Loucy (cell line): Measurements from ENCODE around the gene MSANTD1.

Source experiments
- EZH2phosphoT487 ChIP-seq: fragments of 200-600 bp; IDR thresholded peaks from 2 replicates; pipeline ENCODE4 v1.6.1; 2018; ENCODE audit warnings: antibody characterized with exemption, mild to moderate bottlenecking, moderate library complexity, borderline replicate concordance
- TF ChIP-seq, protein P1 (sequence below): fragments of 200-600 bp; sonication (generic); conservative IDR thresholded peaks from 2 replicates; pipeline ENCODE4 v1.5.1; 2014; ENCODE audit warnings: mild to moderate bottlenecking, antibody characterized with exemption, low read length

DNA sequence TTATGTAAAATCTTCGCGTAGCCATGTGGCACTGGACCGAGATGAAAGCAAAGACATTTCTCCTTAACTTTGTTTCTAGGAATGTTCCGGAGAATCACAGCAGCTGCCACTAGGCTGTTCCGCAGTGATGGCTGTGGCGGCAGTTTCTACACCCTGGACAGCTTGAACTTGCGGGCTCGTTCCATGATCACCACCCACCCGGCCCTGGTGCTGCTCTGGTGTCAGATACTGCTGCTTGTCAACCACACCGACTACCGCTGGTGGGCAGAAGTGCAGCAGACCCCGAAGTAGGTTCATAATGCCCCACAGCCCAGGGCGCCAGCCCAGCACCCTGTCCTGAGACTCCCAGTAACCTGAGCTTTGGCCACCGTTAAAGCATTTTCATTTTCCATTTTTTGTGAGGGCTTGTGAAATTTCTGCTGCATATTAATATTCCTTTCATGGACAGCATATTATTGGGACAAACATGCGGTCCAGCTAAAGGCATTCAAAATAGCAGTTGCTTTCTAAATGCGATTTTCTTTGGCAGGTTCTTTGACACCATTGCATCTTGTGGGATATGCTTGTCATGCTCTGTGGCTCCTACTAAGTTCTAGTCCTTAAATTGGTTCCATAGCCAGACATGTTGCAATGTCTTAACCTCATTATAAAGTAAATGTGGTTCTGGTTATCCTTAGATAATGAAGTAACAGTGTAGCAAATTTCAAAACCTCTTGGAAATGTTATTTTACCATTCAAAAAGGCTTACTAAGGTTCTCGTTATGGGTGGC lies 49.1 kb upstream of the MSANTD1 start:
- TF ChIP-seq, protein P1, sequence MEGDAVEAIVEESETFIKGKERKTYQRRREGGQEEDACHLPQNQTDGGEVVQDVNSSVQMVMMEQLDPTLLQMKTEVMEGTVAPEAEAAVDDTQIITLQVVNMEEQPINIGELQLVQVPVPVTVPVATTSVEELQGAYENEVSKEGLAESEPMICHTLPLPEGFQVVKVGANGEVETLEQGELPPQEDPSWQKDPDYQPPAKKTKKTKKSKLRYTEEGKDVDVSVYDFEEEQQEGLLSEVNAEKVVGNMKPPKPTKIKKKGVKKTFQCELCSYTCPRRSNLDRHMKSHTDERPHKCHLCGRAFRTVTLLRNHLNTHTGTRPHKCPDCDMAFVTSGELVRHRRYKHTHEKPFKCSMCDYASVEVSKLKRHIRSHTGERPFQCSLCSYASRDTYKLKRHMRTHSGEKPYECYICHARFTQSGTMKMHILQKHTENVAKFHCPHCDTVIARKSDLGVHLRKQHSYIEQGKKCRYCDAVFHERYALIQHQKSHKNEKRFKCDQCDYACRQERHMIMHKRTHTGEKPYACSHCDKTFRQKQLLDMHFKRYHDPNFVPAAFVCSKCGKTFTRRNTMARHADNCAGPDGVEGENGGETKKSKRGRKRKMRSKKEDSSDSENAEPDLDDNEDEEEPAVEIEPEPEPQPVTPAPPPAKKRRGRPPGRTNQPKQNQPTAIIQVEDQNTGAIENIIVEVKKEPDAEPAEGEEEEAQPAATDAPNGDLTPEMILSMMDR, result no peak
- no peak for TF ChIP-seq EZH2phosphoT487
